Measurements from ENCODE around the gene THADA.

The THADA gene

GRCh38 chr2:43513796-43514195 is 82.0 kb downstream of the THADA start:
- in situ Hi-C loops (cut with MboI; ENCODE audit: low sequenced_read_pairs) = no loop called here

GRCh38 chr2:43513216-43513615 is 82.6 kb downstream of the THADA start:
- in situ Hi-C loops (cut with MboI; ENCODE audit: low sequenced_read_pairs) = no loop called here

GRCh38 chr2:43511199-43511598 is 84.6 kb downstream of the THADA start:
- in situ Hi-C loops (cut with MboI; ENCODE audit: low sequenced_read_pairs) = no loop called here

- in situ Hi-C loops (cut with MboI; ENCODE audit: low sequenced_read_pairs) = no loop called here
Observed at GRCh38 chr2:43509886-43510285, 86.0 kb downstream of the THADA start.

GRCh38 chr2:43508209-43508608 is 87.6 kb downstream of the THADA start:
- in situ Hi-C loops (cut with MboI; ENCODE audit: low sequenced_read_pairs) = no loop called here

- in situ Hi-C loops (cut with MboI; ENCODE audit: low sequenced_read_pairs) = no loop called here
Observed at GRCh38 chr2:43507137-43507536, 88.7 kb downstream of the THADA start.

- in situ Hi-C loops (cut with MboI; ENCODE audit: low sequenced_read_pairs) = loop anchor here (25.0 kb wide), 1 partner anchor 658 kb away; no protein-coding TSS in a partner anchor
Observed at GRCh38 chr2:43495727-43496126, 100.1 kb downstream of the THADA start.

GRCh38 chr2:43493954-43494353 is 101.9 kb downstream of the THADA start:
- in situ Hi-C loops (cut with MboI; ENCODE audit: low sequenced_read_pairs) = loop anchor here (25.0 kb wide), 1 partner anchor 657 kb away; no protein-coding TSS in a partner anchor

- in situ Hi-C loops (cut with MboI; ENCODE audit: low sequenced_read_pairs) = loop anchor here (25.0 kb wide), 1 partner anchor 654 kb away; no protein-coding TSS in a partner anchor
Observed at GRCh38 chr2:43491065-43491639, 104.7 kb downstream of the THADA start.

GRCh38 chr2:43490252-43490786 is 105.5 kb downstream of the THADA start:
- in situ Hi-C loops (cut with MboI; ENCODE audit: low sequenced_read_pairs) = loop anchor here (25.0 kb wide), 1 partner anchor 653 kb away; no protein-coding TSS in a partner anchor

- in situ Hi-C loops (cut with MboI; ENCODE audit: low sequenced_read_pairs) = loop anchor here (10.0 to 25.0 kb wide), 5 partner anchors 254 to 651 kb away; no protein-coding TSS in a partner anchor
Observed at GRCh38 chr2:43488737-43489136, 107.1 kb downstream of the THADA start.

- in situ Hi-C loops (cut with MboI; ENCODE audit: low sequenced_read_pairs) = loop anchor here (10.0 to 25.0 kb wide), 5 partner anchors 252 to 649 kb away; no protein-coding TSS in a partner anchor
Observed at GRCh38 chr2:43486603-43487002, 109.2 kb downstream of the THADA start.

- in situ Hi-C loops (cut with MboI; ENCODE audit: low sequenced_read_pairs) = loop anchor here (10.0 to 25.0 kb wide), 5 partner anchors 250 to 647 kb away; no protein-coding TSS in a partner anchor
Observed at GRCh38 chr2:43484323-43484930, 111.4 kb downstream of the THADA start.

GRCh38 chr2:43482961-43483360 is 112.9 kb downstream of the THADA start:
- in situ Hi-C loops (cut with MboI; ENCODE audit: low sequenced_read_pairs) = loop anchor here (10.0 to 25.0 kb wide), 5 partner anchors 248 to 646 kb away; no protein-coding TSS in a partner anchor

- in situ Hi-C loops (cut with MboI; ENCODE audit: low sequenced_read_pairs) = loop anchor here (10.0 to 25.0 kb wide), 5 partner anchors 247 to 645 kb away; no protein-coding TSS in a partner anchor
Observed at GRCh38 chr2:43481927-43482542, 113.8 kb downstream of the THADA start.

GRCh38 chr2:43480874-43481273 is 115.0 kb downstream of the THADA start:
- in situ Hi-C loops (cut with MboI; ENCODE audit: low sequenced_read_pairs) = loop anchor here (10.0 to 25.0 kb wide), 5 partner anchors 246 to 644 kb away; no protein-coding TSS in a partner anchor

GRCh38 chr2:43478412-43479086 is 117.3 kb downstream of the THADA start:
- in situ Hi-C loops (cut with MboI; ENCODE audit: low sequenced_read_pairs) = loop anchor here (25.0 kb wide), 1 partner anchor 641 kb away; no protein-coding TSS in a partner anchor

GRCh38 chr2:43475922-43476321 is 119.9 kb downstream of the THADA start:
- in situ Hi-C loops (cut with MboI; ENCODE audit: low sequenced_read_pairs) = loop anchor here (25.0 kb wide), 1 partner anchor 639 kb away; no protein-coding TSS in a partner anchor

GRCh38 chr2:43475137-43475846 is 120.5 kb downstream of the THADA start:
- in situ Hi-C loops (cut with MboI; ENCODE audit: low sequenced_read_pairs) = loop anchor here (25.0 kb wide), 1 partner anchor 638 kb away; no protein-coding TSS in a partner anchor

GRCh38 chr2:43474273-43474672 is 121.6 kb downstream of the THADA start:
- in situ Hi-C loops (cut with MboI; ENCODE audit: low sequenced_read_pairs) = no loop called here
